PC-9 (cell line): ENCODE data around the gene MTRF1. TPM values are rescaled to one million over a fixed set of nuclear protein-coding genes. Genes with fewer than 3 reads are reported as not detected.

ENCODE experiments used
- Bru-seq: library from RNA; stranded (reverse); fragments of 400-500 nt; gene quantifications from one replicate; lab custom pipeline; 2021; lab: Mats Ljungman, UMichigan
- BruChase-seq, 2 experiments: library from RNA; stranded (reverse); fragments of 400-500 nt; gene quantifications; one replicate each; lab custom pipeline; 2021; lab: Mats Ljungman, UMichigan
- BruUV-seq: library from RNA; stranded (reverse); fragments of 400-500 nt; replicated peaks from 2 replicates; lab custom pipeline; 2021; lab: Mats Ljungman, UMichigan
- CTCF ChIA-PET: fragments of 300-600 bp; sonication (Branson Sonifier 250); formaldehyde crosslinking; loops from one replicate; lab custom pipeline; 2022; ENCODE audit warnings: antibody characterized with exemption; lab: Charles Lee
- POLR2A ChIA-PET: fragments of 300-600 bp; sonication (Branson Sonifier 250); formaldehyde crosslinking; loops from one replicate; lab custom pipeline; 2022; ENCODE audit warnings: antibody characterized with exemption; ENCODE audit not compliant: unreplicated experiment; lab: Charles Lee
- DNase-seq, 2 experiments: peaks; one replicate each; pipeline versions ENCODE4 v3.0.0 to v3.0.0-alpha.2; 2015 to 2022; ENCODE audit warnings: mixed read lengths in 1 of 2
- H2AFZ ChIP-seq: fragments of 200-600 bp; sonication (generic); 2 replicates; pipeline ENCODE4 v1.8.1; 2017; ENCODE audit warnings: antibody characterized with exemption
- H3F3A ChIP-seq: fragments of 200-600 bp; sonication (generic); 2 replicates; pipeline ENCODE4 v1.8.1; 2017; ENCODE audit warnings: antibody characterized with exemption, mild to moderate bottlenecking, low read depth; ENCODE audit not compliant: insufficient read depth
- H3K27ac ChIP-seq: fragments of 200-600 bp; sonication (generic); 2 replicates; pipeline ENCODE4 v1.6.1; 2016; ENCODE audit warnings: mixed run types
- H3K27me3 ChIP-seq: fragments of 200-600 bp; sonication (generic); 2 replicates; pipeline ENCODE4 v1.6.1; 2016; ENCODE audit warnings: low read depth, mixed run types; ENCODE audit not compliant: insufficient read depth
- H3K36me3 ChIP-seq: fragments of 200-600 bp; sonication (generic); 2 replicates; pipeline ENCODE4 v1.6.1; 2016; ENCODE audit warnings: low read depth, mixed run types
- H3K4me1 ChIP-seq: fragments of 200-600 bp; sonication (generic); replicated peaks from 2 replicates; pipeline ENCODE4 v1.6.1; 2016; ENCODE audit warnings: mixed run types; ENCODE audit not compliant: insufficient read depth
- H3K4me2 ChIP-seq: fragments of 200-600 bp; sonication (generic); 2 replicates; pipeline ENCODE4 v1.6.1; 2017; ENCODE audit warnings: mixed run types
- H3K4me3 ChIP-seq: fragments of 200-600 bp; sonication (generic); 2 replicates; pipeline ENCODE4 v1.6.1; 2016; ENCODE audit warnings: mixed run types
- H3K79me2 ChIP-seq: fragments of 200-600 bp; sonication (generic); 2 replicates; pipeline ENCODE4 v1.6.1; 2017; ENCODE audit warnings: low read depth, mixed run types
- H3K9me2 ChIP-seq: fragments of 200-600 bp; sonication (generic); 2 replicates; pipeline ENCODE4 v1.8.1; 2017; ENCODE audit warnings: mild to moderate bottlenecking; ENCODE audit not compliant: insufficient read depth
- H3K9me3 ChIP-seq: fragments of 200-600 bp; sonication (generic); 2 replicates; pipeline ENCODE4 v1.8.1; 2016; ENCODE audit warnings: low read depth; ENCODE audit not compliant: insufficient read depth
- H4K20me1 ChIP-seq: fragments of 200-600 bp; sonication (generic); 2 replicates; pipeline ENCODE4 v1.8.1; 2017; ENCODE audit not compliant: insufficient read depth
- CTCF ChIP-seq: fragments of 200-600 bp; sonication (generic); conservative IDR thresholded peaks from 2 replicates; pipeline ENCODE4 v1.6.1; 2017; ENCODE audit warnings: mixed run types, antibody characterized with exemption, mild to moderate bottlenecking, moderate library complexity
- EZH2 ChIP-seq: fragments of 200-600 bp; sonication (generic); IDR thresholded peaks from 2 replicates; pipeline ENCODE4 v1.8.0; 2017; ENCODE audit warnings: antibody characterized with exemption, low read depth
- intact Hi-C: fragments of 100-400 bp; cut with micrococcal nuclease; formaldehyde crosslinking; loops from one replicate; pipeline ENCODE4 v1.10.0; 2022; ENCODE audit not compliant: unreplicated experiment
- long read RNA-seq: library from polyadenylated mRNA; stranded (forward); transcript quantifications from one replicate; pipeline ENCODE4 v2.0.0, GENCODE V29; 2022
- total RNA-seq: library from RNA; stranded (reverse); gene quantifications from 2 replicates; pipeline ENCODE4 v1.2.3, GENCODE V29; 2021

The MTRF1 gene
- total RNA-seq (8.2 and 15.8 TPM in 2 replicates), Bru-seq, nascent RNA (percentile 58 among the genes with signal in this experiment), BruChase-seq, experiment 1, labeled RNA remaining after a 2-hour chase (percentile 58 among the genes with signal in this experiment), BruChase-seq, experiment 2, labeled RNA remaining after a 6-hour chase (percentile 54 among the genes with signal in this experiment)
- long read RNA-seq, partial matches to known transcripts = 1 of 9 reads
- long read RNA-seq, other reads (novel, unspliced or antisense) = 7 of 9 reads

GRCh38 chr13:41263261-41263971 lies at the start of gene MTRF1:
MTRF1 (minus strand) TSS chr13:41263576; CDS start chr13:41260907, 2,669 bp downstream.
- intact Hi-C loops = loop anchor here (2.0 kb wide), 1 partner anchor 47 kb away; the partner anchor contains the start of gene NAA16
- Histone ChIP-seq H3K4me3 (peak within 1 kb of the TSS; percentile 96), H3K36me3 (no peaks in the 10 kb centered on the region), H3K4me2 (peak within 1 kb of the TSS; percentile 92), H4K20me1 (no peaks in the 10 kb centered on the region), H3F3A (no peaks in the 10 kb centered on the region), H3K9me3 (peaks cover 5% of the 10 kb centered on the region; the same call in 1 of the 2 replicates), H3K27ac (peak within 1 kb of the TSS; percentile 36; the same call in 1 of the 2 replicates), H3K9me2 (no peaks in the 10 kb centered on the region), H3K79me2 (peaks cover 4% of the 10 kb centered on the region; the same call in 1 of the 2 replicates), H3K27me3 (no peaks in the 10 kb centered on the region), H3K4me1 (peaks cover 5% of the 10 kb centered on the region), H2AFZ (peak within 1 kb of the TSS; percentile 96)
- no TSS peak for BruUV-seq
- TF ChIP-seq EZH2 (no peak), CTCF (no peak)
- CTCF ChIA-PET = no interaction called here
- POLR2A ChIA-PET = interaction anchor here (0.6 to 0.7 kb wide), 3 partner anchors 110 to 860 kb away, joined by 3 to 8 read pairs (median 8); no protein-coding TSS in a partner anchor
- peak; percentile 54 to 57 for DNase-seq

DNA sequence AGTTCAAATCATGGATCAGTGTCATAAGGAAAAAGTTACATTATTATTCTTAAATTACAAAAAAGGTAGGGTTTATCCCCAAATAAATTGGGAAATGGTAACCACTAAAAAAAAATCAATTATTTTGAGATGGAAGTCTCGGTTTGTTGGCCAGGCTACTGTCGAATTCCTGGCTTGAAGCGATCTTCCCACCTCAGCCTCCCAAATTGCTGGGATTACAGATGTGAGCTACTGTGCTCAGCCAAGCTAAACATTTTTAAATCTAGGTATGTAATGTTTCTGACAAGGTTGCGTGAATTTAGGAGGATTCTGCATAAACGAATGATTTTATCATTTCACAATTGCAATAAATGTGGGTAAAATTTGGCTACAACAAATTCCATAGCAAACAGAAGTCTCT lies 49.7 kb upstream of the MTRF1 start:
- DNase-seq = no peak
- Histone ChIP-seq H3K36me3 (no peaks in the 10 kb centered on the region), H3K9me3 (no peaks in the 10 kb centered on the region), H2AFZ (no peak overlapping the region), H3K27ac (no peak overlapping the region), H3K79me2 (peaks cover 71% of the 10 kb centered on the region), H3K4me3 (peak overlapping the region; percentile 96; the same call in 1 of the 2 replicates), H3K27me3 (no peaks in the 10 kb centered on the region), H3F3A (no peaks in the 10 kb centered on the region), H4K20me1 (no peaks in the 10 kb centered on the region; the same call in 1 of the 2 replicates), H3K4me1 (0 out of 2 replicates have a peak, but pooled peaks cover 16% of the 10 kb centered on the region), H3K4me2 (peak overlapping the region; percentile 89), H3K9me2 (no peaks in the 10 kb centered on the region)
- no peak for TF ChIP-seq CTCF
- TF ChIP-seq EZH2 = no peak
- intact Hi-C loops = no loop called here
- BruUV-seq = no TSS peak
- ChIA-PET CTCF (no interaction called here), POLR2A (no interaction called here)

- H3K36me3 ChIP-seq = no peaks in the 10 kb centered on the region
- no TSS peak for BruUV-seq
- H4K20me1 ChIP-seq = no peaks in the 10 kb centered on the region; the same call in 1 of the 2 replicates
- H3K79me2 ChIP-seq = peaks cover 61% of the 10 kb centered on the region
- TF ChIP-seq CTCF (no peak), EZH2 (no peak)
- peak overlapping the region; percentile 96 for H2AFZ ChIP-seq
- H3K9me2 ChIP-seq = no peaks in the 10 kb centered on the region
- H3K27ac ChIP-seq = peak overlapping the region; percentile 49; the same call in 1 of the 2 replicates
- DNase-seq = peak in 1 of 2 experiments; percentile 8
- no peaks in the 10 kb centered on the region for H3K27me3 ChIP-seq
- intact Hi-C loops = no loop called here
- H3K4me2 ChIP-seq = peak overlapping the region; percentile 89
- H3K4me1 ChIP-seq = 0 out of 2 replicates have a peak, but pooled peaks cover 16% of the 10 kb centered on the region
- ChIA-PET CTCF (no interaction called here), POLR2A (interaction anchor here (0.6 kb wide), 1 partner anchor 9 kb away, joined by 5 read pairs; no protein-coding TSS in a partner anchor)
- no peaks in the 10 kb centered on the region for H3K9me3 ChIP-seq
- H3F3A ChIP-seq = no peaks in the 10 kb centered on the region
- peak overlapping the region; percentile 96 for H3K4me3 ChIP-seq
These were observed 48.8 kb upstream of the MTRF1 start for GRCh38 chr13:41312176-41312500.
